ENCODE results near the gene FPR2. TPM values are rescaled to one million over a fixed set of nuclear protein-coding genes. Genes with fewer than 3 reads are reported as not detected.

FPR2 gene, protein sequence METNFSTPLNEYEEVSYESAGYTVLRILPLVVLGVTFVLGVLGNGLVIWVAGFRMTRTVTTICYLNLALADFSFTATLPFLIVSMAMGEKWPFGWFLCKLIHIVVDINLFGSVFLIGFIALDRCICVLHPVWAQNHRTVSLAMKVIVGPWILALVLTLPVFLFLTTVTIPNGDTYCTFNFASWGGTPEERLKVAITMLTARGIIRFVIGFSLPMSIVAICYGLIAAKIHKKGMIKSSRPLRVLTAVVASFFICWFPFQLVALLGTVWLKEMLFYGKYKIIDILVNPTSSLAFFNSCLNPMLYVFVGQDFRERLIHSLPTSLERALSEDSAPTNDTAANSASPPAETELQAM
- total RNA-seq (2014; rRNA removed; shearing (Covaris generic)) (not detected in 2 replicates), total RNA-seq (2022) (not detected in 2 replicates), Bru-seq, nascent RNA (not detected), BruChase-seq, experiment 1, labeled RNA remaining after a 6-hour chase (not detected), BruChase-seq, experiment 2, labeled RNA remaining after a 2-hour chase (not detected)
- long read RNA-seq = 0 reads

DNA sequence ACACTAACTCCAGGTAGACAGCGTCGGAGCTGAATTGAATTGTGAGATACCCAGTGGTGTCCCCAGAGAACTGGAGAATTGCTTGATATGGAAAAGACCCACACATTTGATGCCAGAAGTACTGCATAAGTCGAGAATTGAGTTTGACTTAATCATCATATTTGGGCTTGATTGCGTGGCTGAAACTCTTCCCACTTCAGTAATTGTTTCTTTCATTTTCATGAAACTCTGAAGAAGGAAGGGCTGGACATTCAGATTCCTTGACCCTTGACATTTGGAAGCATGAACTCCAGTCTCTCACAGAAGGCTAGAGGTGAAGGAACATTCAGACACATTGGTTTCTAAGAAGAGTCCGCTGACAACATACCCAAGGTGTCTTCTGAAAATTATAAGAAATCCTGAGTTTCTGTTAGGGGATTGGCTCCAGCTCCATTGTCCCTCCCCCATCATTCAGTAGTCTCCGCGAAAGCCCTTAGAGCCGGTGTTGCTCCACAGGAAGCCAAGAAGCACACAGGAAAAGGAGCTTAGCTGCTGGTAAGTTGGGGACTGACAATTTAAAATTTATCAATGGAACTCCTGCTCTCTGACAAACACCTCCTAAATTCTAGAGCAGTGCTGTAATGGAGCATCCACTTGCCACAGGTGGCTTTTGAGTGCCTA lies at the start of gene FPR2:
TSS of gene FPR2 (plus strand) at position 484 of the 660 bp plus-strand sequence. CDS start 7,479 bp downstream, outside the sequence.
- POLR2A ChIA-PET = no interaction called here
- DNase-seq (ENCODE audit: low spot score) = no peak
- no peaks in the 10 kb centered on the region for H3K9me3 ChIP-seq (ENCODE audit: low read length)
- H3K4me2 ChIP-seq (ENCODE audit: low read length) = no peak within 1 kb of the TSS
- TF ChIP-seq, protein P1, sequence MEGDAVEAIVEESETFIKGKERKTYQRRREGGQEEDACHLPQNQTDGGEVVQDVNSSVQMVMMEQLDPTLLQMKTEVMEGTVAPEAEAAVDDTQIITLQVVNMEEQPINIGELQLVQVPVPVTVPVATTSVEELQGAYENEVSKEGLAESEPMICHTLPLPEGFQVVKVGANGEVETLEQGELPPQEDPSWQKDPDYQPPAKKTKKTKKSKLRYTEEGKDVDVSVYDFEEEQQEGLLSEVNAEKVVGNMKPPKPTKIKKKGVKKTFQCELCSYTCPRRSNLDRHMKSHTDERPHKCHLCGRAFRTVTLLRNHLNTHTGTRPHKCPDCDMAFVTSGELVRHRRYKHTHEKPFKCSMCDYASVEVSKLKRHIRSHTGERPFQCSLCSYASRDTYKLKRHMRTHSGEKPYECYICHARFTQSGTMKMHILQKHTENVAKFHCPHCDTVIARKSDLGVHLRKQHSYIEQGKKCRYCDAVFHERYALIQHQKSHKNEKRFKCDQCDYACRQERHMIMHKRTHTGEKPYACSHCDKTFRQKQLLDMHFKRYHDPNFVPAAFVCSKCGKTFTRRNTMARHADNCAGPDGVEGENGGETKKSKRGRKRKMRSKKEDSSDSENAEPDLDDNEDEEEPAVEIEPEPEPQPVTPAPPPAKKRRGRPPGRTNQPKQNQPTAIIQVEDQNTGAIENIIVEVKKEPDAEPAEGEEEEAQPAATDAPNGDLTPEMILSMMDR (conservative IDR thresholded peaks at IDR 0.05; ENCODE audit: low read length) = no peak
- TF ChIP-seq EZH2phosphoT487 (IDR thresholded peaks at IDR 0.05; ENCODE audit: borderline replicate concordance, low read depth, low read length) = no peak
- H3K4me1 ChIP-seq (ENCODE audit: insufficient read depth, low read length, poor library complexity, severe bottlenecking) = no peaks in the 10 kb centered on the region
- no peaks in the 10 kb centered on the region for H4K20me1 ChIP-seq (ENCODE audit: insufficient read depth, low read length)
- intact Hi-C loops (cut with micrococcal nuclease; ENCODE audit: unreplicated experiment) = no loop called here
- no peaks in the 10 kb centered on the region for H3K79me2 ChIP-seq (ENCODE audit: insufficient read depth, low read depth, low read length)
- BruUV-seq (replicated peaks) = no TSS peak
- H2AFZ ChIP-seq (ENCODE audit: low read length) = no peak within 1 kb of the TSS
- no peak within 1 kb of the TSS for H3K27ac ChIP-seq (ENCODE audit: low read depth, low read length, poor library complexity, severe bottlenecking)
- H3K36me3 ChIP-seq (ENCODE audit: insufficient read depth, low read length) = no peaks in the 10 kb centered on the region
- CTCF ChIA-PET (ENCODE audit: unreplicated experiment) = no interaction called here
- no peak within 1 kb of the TSS for H3K4me3 ChIP-seq (ENCODE audit: low read depth, low read length, poor library complexity, severe bottlenecking)
- H3K9me2 ChIP-seq (ENCODE audit: insufficient read depth, low read length) = no peaks in the 10 kb centered on the region

DNA sequence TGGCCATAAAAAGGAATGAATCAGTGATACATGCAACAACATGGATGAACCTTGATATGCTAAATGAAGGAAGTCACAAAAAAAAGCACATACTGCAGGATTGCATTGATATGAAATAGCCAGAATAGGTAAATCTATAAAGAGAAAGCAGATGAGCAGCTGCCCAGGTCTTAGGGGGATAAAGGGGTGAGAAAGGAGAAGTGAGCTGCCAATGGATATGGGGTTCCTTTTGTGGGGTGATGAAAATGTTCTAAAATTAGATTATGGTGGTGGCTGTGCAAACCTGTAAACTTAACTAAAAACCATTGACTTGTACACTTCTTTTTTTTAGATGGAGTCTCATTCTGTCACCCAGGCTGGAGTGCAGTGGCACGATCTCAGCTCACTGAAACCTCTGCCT lies 49.3 kb upstream of the FPR2 start:
- no TSS peak for BruUV-seq (replicated peaks)
- H3K27ac ChIP-seq (ENCODE audit: low read depth, low read length, poor library complexity, severe bottlenecking) = peak overlapping the region; percentile 59
- no peak overlapping the region for H2AFZ ChIP-seq (ENCODE audit: low read length)
- CTCF ChIA-PET (ENCODE audit: unreplicated experiment) = no interaction called here
- H3K79me2 ChIP-seq (ENCODE audit: insufficient read depth, low read depth, low read length) = no peaks in the 10 kb centered on the region
- TF ChIP-seq EZH2phosphoT487 (IDR thresholded peaks at IDR 0.05; ENCODE audit: borderline replicate concordance, low read depth, low read length) = no peak
- TF ChIP-seq, protein P1 (conservative IDR thresholded peaks at IDR 0.05; ENCODE audit: low read length) = no peak
- no peaks in the 10 kb centered on the region for H3K9me3 ChIP-seq (ENCODE audit: low read length)
- no peaks in the 10 kb centered on the region for H4K20me1 ChIP-seq (ENCODE audit: insufficient read depth, low read length)
- peaks cover 34% of the 10 kb centered on the region for H3K4me1 ChIP-seq (ENCODE audit: insufficient read depth, low read length, poor library complexity, severe bottlenecking)
- no peak for DNase-seq (ENCODE audit: low spot score)
- H3K4me2 ChIP-seq (ENCODE audit: low read length) = peak overlapping the region; percentile 50
- H3K4me3 ChIP-seq (ENCODE audit: low read depth, low read length, poor library complexity, severe bottlenecking) = no peak overlapping the region
- H3K9me2 ChIP-seq (ENCODE audit: insufficient read depth, low read length) = no peaks in the 10 kb centered on the region
- no peaks in the 10 kb centered on the region for H3K36me3 ChIP-seq (ENCODE audit: insufficient read depth, low read length)
- intact Hi-C loops (cut with micrococcal nuclease; ENCODE audit: unreplicated experiment) = loop anchor here (2.0 kb wide), 1 partner anchor 65 kb away; no protein-coding TSS in a partner anchor
- POLR2A ChIA-PET = no interaction called here
